GM18499 (cell line): ENCODE results near the gene FOXN3.
"Not testable (repeated sequence)": the region's sequence is repeated elsewhere in the genome, so short reads cannot be mapped to it uniquely, and the experiment has no call there.

ENCODE experiments used
- ATAC-seq: cut with Tn5 transposase; IDR thresholded peaks from one replicate; pipeline ENCODE4 v1.9.1; 2021; ENCODE audit warnings: moderate number of reproducible peaks; ENCODE audit not compliant: insufficient read depth, unreplicated experiment

FOXN3 gene

DNA sequence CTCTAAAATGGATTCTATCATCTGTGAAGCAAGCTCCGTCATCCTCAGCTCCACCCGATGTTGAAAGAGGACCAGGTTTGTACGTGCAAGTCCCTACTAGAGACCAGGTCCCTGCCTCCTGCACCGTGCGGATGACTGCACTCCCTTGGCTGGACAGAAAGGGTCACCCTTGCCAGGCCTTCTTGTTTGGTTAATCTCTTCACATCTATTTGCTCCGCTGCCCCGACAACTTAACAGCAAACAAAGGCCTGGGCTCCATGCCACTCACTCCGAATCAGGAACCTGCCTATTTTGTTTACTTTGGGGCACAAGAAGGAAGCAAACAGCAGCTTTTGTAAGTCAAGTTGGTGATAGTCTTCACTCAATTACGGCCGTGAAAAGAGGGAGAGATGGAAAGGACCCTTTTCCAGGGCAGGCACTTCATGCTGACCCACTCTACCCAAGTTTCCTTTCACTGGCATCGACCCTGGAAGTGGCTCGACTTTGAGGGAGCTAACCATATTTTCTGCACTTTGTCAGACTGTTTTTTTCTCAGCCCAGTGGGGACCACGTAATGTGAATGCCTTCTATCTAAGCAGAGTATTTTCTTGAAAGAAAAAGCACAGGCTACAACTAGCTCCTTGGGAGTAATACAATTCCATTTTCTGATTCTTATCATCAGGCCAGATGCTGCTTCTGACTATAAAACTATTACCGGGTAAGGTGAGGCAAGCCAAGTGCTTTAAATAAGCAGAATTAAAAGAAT lies 202.6 kb downstream of the FOXN3 start:
- no peak for ATAC-seq

DNA sequence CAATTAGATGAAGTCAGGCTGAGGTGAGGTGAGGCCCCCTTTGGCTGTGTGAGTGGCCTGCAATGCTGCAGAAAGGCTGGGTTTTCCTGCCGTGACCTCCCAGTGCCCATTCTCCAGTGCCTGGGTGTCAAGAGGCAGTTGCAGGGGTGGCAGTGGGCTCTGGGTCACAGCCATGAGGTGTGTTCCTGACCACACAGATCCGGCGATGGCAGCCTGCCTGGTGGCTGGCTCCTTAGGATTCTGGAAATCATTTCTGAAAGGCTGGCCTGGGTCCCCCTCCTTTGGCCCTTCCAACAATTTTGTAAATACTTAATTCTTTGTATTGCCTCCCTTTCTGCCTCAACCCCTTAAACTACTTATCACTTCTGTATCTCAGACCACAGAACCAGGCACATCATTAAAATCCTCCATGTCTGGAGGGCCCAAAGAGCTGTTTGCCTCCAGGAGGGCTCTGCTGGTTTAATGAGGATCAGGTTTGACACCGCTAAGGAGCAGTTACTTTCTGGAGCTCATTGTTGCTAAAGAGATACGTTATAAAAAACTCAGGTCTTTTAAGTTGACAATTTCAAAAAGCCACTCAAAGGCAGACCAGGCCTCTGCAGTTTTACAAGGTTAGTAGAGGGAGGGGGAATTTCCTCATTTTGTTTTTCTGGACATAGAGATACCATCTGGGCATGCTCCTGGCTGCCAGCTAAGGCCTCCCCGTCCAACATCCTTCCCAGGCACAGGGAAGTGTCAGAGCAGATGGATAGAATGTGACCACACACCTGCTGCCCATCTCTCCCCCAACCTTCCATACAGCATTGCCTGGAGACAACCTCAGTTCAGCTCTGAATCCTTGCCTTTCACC lies 204.4 kb downstream of the FOXN3 start:
- no peak for ATAC-seq

DNA sequence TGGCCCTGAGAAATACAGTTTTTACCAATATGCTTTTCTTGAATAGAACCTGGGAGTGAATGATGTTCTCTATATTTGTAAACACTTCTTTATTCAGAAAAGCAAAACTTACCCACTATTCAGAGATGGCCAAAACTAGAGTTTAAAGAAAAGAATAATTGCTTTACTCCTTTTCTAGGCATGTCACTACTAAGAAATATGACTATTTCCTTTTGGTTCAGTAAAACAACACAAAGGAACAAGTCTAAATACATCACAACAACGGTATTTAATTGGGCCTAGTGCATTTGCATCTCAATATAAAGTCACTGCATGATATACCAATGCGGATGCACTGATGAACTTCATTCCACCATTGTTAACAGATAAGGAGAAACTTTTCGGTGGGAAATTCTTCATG lies 207.5 kb downstream of the FOXN3 start:
- ATAC-seq = no peak

DNA sequence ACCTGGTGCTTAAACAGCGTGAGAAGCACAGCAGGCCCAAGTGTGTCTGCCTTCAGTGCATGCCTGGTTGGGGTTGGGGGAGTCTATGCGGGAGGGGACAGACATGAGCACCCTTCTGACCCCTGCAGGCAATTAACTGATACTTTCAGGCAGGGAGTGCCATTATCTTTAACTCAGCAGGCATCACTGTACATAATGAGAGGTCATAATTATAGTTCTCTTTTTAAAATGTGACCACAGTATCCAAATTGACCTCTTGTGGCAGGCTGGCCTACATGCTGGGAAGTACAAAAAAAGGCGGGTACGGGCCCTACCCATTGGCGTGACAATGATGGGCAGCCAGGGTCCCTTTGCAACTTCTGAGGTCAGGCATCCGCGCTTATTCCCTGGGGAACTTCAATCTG lies 209.1 kb downstream of the FOXN3 start:
- ATAC-seq = no peak

DNA sequence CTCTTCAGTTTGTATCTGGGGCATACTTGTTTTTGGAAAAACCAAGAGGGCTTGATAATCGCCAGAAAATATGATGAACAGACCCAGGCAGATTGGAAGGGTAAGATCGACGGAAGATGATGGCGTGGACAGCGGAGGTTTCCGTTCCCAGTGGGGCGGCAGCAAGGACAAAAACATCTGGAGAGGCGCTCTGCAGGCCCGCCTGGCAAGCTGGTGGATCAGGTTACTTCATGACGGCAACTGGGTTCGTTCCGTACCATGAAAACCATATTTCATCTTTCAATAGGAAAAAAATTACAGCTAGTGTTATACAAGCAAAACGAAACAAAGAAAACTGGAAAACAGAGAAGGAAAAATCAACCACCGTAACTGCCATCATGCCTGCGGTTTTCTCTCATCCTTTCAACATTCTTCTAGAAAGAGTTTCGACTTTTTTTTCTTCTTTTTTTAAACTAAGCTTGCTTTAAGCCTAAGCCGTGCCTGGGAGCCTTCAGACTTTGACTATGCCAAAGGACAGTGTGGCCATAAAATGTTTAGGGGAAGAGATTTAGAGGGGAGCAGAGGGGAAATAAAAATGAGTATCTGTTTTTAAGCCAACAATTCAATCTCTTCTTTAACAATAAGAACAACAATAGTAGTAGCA lies 210.5 kb downstream of the FOXN3 start:
- ATAC-seq = no peak

DNA sequence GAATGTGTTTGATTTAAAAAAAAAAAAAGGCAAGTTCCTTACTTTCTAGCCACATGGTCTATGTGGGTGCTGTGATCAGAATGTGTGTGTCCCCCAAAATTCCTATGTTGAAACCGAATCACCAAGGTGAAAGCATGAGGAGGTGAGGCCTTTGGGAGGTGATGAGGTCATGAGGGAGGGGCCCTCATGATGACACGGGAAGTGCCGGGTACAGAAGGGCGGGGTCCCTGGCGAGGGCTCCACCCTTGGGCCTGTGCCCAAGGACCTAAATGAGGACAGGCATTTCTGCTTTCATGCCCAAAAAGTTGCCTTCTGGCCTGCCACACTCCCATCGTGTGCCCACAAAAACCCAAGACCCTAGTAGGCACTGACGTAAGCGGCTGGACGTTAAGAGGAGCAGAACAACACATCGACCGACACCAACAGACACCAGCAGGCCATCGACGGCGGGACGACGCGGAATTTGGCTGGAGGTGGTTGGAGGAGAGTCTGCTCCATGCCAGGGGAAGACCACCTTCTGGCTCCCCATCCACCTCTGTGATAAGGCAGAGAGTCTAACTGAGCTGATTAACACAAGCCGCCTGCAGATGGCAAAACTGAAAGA lies 211.8 kb downstream of the FOXN3 start:
- no peak for ATAC-seq

DNA sequence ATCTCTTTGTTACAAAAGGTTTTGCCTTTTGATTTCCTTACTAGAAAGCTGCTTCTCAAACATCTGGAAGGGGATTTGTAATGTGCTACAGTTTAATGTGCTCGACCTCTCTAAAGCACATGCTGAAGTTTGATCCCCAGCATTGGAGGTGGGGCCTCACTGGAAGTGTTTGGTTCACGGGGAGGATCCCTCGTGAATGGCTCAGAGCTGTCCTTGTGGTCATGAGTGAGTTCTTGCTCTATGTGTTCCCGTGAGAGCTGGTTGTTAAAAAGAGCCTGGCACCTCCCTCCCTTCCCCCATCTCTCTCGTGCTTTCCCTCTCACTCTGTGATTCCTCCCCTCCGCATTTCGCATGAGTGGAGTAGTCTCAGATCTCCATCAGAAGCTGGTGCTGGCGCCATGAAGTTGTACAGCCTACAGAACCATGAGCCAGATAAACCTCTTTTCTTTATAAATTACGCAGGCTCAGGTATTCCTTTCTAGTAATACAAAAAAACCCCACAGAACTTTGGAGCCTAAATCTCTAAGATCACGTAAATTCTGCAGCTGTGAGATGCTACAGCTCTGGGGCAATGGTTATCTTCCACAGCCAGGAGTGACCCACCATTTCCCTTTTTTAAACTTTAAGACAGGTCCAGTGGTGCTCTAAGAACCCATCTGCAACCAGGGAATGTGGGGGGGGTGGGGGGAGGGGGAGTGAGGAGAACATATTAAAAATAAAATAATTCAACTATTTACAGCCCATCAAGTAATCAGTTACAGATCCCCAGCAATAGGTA lies 214.4 kb downstream of the FOXN3 start:
- ATAC-seq = no peak

DNA sequence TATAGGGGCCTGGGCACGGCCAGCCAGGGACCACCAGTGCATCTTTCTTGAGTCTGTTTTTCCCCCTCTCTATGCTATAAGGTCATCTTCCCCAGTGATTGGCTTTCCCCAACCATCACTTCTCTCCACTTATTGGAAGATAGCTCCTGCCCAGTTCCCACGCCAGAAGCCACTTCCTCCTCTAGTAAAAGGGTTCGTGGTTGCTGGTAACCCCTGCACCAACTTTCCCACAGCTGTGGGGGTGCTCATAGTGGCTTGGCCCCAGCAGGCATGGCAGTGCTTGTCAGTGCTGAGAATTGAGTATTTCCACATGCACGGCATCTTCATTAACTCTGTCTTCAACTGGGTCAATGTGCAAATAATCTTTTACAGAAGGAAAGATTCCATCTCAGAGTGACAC lies 215.4 kb downstream of the FOXN3 start:
- no peak for ATAC-seq

DNA sequence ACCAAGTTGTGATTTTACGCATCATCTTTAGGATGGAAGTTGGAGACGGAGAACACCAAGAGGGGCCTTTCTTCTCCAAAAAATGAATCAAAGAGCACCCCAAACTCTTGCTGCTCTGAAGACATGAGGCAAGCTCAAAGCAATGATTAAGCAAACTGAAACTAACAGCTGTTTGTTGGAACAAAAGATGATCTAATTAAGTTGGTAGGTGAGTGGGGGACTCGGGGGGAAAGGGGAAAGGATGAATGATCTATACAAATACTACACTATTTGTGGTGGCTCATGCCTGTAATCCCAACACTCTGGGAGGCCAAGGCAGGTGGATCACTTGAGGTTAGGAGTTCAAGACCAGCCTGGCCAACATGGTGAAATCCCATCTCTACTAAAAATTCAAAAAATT lies 217.7 kb downstream of the FOXN3 start:
- not testable (repeated sequence) for ATAC-seq

DNA sequence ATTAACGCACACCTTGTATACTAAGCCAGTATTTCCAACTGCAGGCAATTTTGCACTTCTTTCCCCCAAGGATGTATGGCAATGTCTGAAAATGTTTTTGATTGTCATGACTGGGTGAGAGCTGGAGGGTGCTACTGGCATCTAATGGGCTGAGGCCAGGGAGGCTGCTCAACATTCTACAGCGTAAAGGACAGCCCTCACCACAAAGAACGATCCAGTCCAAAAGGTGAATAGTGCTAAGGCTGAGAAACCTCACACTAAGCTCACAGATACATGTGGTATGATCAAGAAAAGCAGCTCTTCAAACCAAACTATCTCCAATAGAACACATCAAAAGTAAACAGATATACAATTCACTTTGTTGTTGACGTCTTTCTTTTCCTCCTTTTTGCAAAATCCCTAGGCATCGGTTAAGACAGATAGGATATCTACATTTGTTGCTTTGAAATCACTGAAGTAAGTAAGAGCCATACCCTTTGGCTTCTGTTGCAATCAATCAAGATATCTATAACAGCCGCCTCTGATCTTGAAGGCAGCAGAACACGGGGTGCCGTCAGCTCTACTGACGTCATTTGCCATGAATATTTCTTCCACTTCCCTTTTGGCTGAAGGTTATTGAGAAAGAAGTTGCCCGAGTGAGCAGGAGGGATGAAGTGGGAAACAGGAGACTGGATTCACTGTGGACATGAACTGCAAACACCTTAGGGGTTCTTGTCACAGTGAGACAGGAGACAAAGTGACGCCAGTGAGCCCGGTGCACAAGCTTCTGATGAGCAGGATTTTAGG lies 218.3 kb downstream of the FOXN3 start:
- ATAC-seq = no peak

DNA sequence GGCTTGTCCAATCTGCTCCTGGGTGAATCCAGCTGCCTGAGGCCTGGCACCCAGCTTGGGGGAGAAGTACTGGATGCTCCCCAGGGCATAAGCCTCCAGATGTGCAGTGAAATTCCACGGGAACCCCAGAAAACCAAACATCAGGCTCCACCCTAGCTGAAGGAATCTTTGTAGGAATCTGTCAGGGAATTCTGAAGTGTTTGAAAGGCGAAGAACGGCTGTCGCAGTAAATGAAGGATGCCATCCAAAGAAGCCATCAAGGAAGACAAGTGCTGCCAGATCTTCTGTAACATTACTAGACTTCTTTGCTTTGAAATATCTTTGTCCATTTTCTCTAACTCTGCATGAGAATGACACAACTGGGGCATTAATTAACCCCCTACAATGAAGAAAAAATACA lies 219.4 kb downstream of the FOXN3 start:
- no peak for ATAC-seq

DNA sequence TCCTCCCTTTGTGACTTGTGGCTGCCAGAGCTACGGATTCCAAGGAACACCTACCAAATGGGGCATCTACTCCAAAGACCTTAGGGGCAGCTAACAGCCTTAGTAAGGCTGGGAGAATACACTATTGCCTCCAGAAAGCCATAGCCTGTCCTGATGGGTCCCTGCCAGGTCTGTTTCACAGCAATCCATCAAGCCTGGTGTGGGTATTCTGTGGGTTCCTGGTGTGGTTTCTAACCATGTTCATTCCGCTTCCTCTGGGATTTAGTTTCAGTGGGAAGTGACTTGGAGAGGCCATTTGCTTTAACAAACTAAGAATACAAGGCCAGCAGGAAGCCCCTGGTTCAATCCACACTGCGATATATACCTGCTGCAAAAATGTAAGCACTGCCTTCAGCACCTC lies 220.5 kb downstream of the FOXN3 start:
- no peak for ATAC-seq

DNA sequence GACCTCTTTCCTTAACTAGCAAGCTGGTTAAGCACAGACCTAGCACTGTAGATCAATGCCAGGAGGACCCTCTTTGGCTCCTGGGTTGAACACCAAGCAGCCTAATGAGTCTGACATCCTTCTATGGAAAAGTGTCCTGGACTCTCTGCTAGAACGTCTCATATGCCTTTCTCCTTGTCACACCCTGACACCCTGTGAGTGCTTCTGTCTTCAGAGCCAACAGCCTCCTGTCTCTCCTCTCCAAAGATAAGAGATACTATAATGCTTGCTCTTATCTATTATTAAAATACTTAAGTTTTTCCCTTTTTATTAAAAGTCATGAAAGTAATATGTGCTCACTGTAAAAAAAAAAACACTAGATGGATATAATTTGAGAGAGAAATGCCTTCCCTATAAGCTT lies 222.7 kb downstream of the FOXN3 start:
- no peak for ATAC-seq

DNA sequence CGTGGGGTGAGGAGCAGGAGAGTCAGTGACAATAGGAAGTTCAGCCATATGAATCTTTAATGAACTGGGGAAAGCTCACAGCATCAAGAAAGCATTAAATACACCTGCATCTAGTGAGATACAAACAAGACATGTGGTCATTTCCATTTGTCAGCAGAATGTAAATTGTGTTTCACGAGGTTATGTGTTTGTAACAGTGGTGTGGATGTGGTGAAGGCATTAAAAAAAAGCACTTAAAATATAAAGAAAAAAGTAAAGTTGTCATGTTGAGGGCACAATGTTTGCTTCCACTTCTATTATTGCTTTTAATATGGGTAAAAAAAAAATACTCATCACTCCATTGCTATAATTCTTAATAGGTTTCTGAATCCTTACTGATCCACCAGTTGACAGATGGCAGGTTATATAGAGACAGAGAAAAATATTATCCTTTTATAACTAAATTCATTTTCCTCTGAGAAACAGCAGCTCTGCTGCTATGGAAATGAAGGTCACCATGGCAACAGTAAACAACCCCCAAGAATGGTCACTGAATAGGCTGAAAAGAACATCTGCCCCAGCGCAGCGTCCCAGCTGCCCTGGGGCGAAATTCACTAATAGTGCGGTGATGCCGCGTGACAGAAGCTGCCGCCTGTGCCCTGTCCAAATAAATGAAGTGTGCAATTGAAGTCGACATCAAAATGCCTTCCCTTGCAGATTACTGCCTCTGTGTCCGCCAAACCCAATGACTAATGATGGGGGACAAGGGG lies 226.1 kb downstream of the FOXN3 start:
- no peak for ATAC-seq

DNA sequence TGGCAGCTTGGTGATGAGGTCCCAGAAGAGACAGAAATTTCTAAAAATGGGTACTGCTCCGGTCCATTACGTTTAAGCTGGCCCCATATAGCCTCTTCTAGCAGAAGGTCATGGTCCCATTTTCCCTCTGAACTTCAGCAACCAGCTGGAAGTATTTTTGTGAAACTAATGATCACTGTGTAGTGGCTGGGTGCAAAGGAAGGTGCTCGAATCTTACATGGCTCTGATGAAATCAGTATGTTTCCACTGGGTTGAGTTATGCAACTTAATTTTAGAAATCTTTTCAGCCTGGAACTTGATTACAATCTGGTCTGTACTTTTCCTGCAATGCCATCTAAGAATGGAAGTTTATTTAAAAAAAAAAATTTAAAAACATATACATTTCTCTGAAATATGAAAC lies 228.5 kb downstream of the FOXN3 start:
- no peak for ATAC-seq

DNA sequence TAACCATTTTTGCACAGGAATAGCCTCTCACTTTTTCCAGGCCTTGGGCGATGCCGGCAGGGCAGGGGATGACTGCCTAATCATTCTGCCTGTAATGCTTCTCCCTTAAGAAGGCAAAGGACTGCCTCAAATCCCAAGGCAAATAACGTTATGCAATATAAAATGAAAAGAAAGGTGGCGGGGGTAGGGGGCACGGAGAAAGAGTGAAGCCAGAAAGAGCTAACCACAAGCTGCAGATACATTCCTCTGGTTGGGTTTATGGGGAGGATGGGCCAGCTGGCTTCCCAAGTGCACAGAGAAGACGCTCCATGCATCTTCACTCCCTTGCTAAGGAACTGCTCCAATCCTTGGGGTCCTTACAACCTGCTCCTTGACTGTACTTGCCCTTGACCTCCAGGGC lies 229.5 kb downstream of the FOXN3 start:
- no peak for ATAC-seq

DNA sequence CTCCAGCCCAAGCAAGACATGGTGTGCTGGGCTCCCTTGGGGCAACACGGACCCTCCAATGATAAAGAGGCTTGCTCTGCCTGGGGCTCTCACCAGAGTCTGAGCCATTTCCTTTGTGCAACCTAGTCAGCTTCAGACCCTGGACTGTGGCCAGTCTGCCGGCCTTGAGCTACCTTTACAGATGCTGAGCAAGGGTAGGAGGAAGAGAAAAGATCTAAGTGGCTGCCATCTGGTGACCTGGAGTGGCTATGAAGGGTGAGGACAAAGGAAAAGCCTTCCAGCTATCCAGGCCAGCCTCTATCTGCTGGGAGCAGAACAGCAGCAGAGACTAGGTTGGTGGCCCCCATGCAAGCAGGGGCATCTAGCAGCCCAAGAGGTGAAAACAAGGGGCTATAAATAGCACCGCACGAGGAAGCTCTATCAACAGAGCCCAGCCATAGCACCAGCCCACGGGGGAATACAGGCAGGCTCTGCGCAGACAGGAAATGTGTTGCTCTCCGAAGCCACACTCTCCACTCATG lies 230.1 kb downstream of the FOXN3 start:
- no peak for ATAC-seq
